Left lobe of liver (tissue), 2 donors: ENCODE results near the gene TLX1. TPM values are rescaled to one million over a fixed set of nuclear protein-coding genes. Genes with fewer than 3 reads are reported as not detected.

Source experiments
- ATAC-seq: fragments of 200-7000 bp; cut with Tn5 transposase; one replicate; pipeline ENCODE4 v1.9.1; 2020; ENCODE audit warnings: mild to moderate bottlenecking, moderate library complexity
- DNase-seq: peaks from one replicate; pipeline ENCODE4 v3.0.0-alpha.2; 2020; ENCODE audit warnings: low spot score
- total RNA-seq: library from RNA; stranded (reverse); gene quantifications from one replicate; pipeline ENCODE4 v1.2.1, GENCODE V29; 2021
- donor health status: DM: no; HTN: no; CAD: no; lungs with moderate emphysema.
- donor health status: DM: no; HTN: yes; CAD: no.

TLX1 gene
- 1.3 TPM for total RNA-seq

GRCh38 chr10:101130984-101131961 lies at the start of gene TLX1:
TLX1 (plus strand) TSS chr10:101131300; CDS start chr10:101131542, 242 bp downstream.
- ATAC-seq = peak; percentile 87
- DNase-seq = peak; percentile 66

GRCh38 chr10:101085846-101086245 lies 45.3 kb upstream of the TLX1 start:
- ATAC-seq (no peak), DNase-seq (no peak)

- no peak for ATAC-seq
- no peak for DNase-seq
Observed at GRCh38 chr10:101087376-101087775, 43.7 kb upstream of the TLX1 start.

- DNase-seq (no peak), ATAC-seq (no peak)
Observed at GRCh38 chr10:101087965-101088364, 43.1 kb upstream of the TLX1 start.

GRCh38 chr10:101089520-101090299 lies 41.4 kb upstream of the TLX1 start:
- DNase-seq (no peak), ATAC-seq (no peak)

GRCh38 chr10:101090597-101090996 lies 40.5 kb upstream of the TLX1 start:
- ATAC-seq = no peak

GRCh38 chr10:101091546-101092290 lies 39.4 kb upstream of the TLX1 start:
- ATAC-seq (no peak), DNase-seq (no peak)

More at GRCh38 chr10:101090597-101090996, 40.5 kb upstream of the TLX1 start:
- DNase-seq = no peak

- peak; percentile 63 for ATAC-seq
- no peak for DNase-seq
Observed at GRCh38 chr10:101092881-101093354, 38.2 kb upstream of the TLX1 start.

GRCh38 chr10:101094121-101094879 lies 36.8 kb upstream of the TLX1 start:
- ATAC-seq = no peak
- no peak for DNase-seq

- ATAC-seq (no peak), DNase-seq (no peak)
Observed at GRCh38 chr10:101095004-101095403, 36.1 kb upstream of the TLX1 start.

- DNase-seq (peak; percentile 72), ATAC-seq (peak; percentile 93)
Observed at GRCh38 chr10:101095550-101096213, 35.4 kb upstream of the TLX1 start.

GRCh38 chr10:101096378-101096777 lies 34.7 kb upstream of the TLX1 start:
- ATAC-seq (no peak), DNase-seq (no peak)

GRCh38 chr10:101097881-101098280 lies 33.2 kb upstream of the TLX1 start:
- DNase-seq (no peak), ATAC-seq (no peak)

GRCh38 chr10:101099901-101100300 lies 31.2 kb upstream of the TLX1 start:
- ATAC-seq = no peak
- DNase-seq = no peak

- DNase-seq (no peak), ATAC-seq (no peak)
Observed at GRCh38 chr10:101101372-101101881, 29.7 kb upstream of the TLX1 start.

- no peak for ATAC-seq
- DNase-seq = no peak
Observed at GRCh38 chr10:101103430-101103829, 27.7 kb upstream of the TLX1 start.

GRCh38 chr10:101106351-101106750 lies 24.7 kb upstream of the TLX1 start:
- ATAC-seq = no peak
- no peak for DNase-seq

GRCh38 chr10:101107771-101108170 lies 23.3 kb upstream of the TLX1 start:
- ATAC-seq = no peak

GRCh38 chr10:101110856-101111523 lies 20.1 kb upstream of the TLX1 start:
- DNase-seq (no peak), ATAC-seq (no peak)

More at GRCh38 chr10:101107771-101108170, 23.3 kb upstream of the TLX1 start:
- no peak for DNase-seq
